NOMO-1 treated with dmso at 0.1 percent for 144 hours (cell line): ENCODE data around the gene KSR1.

Source experiments
- DNase-seq: peaks from one replicate; lab custom pipeline; 2025; ENCODE audit not compliant: unreplicated experiment; lab: John Stamatoyannopoulos, UW

KSR1 gene

DNA sequence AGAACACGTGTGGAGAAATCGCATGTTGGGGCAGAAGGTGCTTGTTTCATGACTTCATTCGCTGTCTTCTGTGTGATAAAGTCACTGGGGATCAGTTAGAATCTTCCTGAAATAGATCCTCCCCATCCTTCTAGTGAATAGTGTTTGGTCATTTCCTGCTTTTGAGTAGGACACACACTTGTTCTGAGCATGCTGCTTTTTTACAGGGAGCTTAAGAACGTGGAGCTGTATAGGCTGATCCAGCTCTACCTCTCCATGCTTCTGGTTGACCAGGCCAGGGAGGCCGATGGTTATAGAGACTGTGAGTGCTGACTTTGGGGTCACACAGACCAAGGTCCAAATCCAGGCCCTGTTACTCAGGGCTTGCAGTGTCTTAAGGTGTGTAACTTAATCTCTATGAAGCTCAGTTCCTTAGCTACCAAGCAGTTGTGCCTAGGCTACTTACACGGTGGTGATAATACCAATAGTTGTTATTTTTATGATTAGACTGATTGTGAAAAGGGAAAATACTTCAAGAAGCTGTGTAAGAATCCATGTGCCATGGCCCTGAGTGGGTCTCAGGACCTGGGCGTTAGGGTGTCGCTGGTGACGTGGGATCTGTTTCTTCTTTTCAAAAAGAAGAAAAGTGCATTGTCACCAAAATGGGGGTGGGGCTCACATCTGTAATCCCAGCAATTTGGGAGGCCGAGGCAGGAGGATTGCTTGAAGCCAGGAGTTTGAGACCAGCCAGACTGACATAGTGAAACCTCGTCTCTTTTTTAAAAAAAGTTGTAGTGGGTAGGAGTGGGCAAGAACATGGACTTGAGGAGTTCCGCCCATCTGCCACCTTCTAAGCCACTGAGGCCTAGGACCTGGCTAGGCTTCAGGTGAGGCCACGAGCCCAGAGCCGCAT is 110.7 kb downstream of the KSR1 start:
- no peak for DNase-seq

- no peak for DNase-seq
Observed at GRCh38 chr17:27567563-27567859, 111.3 kb downstream of the KSR1 start.

GRCh38 chr17:27568216-27568615 is 112.0 kb downstream of the KSR1 start:
- DNase-seq, result no peak

DNA sequence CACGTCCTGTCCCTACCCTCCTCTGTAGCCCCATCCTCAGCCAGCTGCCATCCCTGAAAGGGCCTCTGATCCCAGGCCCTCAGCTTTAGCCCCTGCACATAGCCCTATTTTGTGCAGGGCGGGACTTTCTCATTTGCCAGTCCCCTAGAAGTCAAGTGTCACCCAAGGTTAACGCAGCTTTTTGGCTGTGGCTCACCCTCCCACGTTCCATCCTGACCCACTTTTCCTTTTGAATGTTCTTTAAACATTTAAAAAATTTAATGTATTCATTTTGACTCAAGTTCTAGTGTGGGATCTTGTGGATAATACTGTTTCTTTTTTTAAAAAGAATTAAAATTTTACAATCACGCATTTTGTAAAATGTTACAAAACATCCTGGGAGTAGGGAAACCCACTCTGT is 112.6 kb downstream of the KSR1 start:
- no peak for DNase-seq

GRCh38 chr17:27569257-27569722 is 113.0 kb downstream of the KSR1 start:
- DNase-seq, result no peak

DNA sequence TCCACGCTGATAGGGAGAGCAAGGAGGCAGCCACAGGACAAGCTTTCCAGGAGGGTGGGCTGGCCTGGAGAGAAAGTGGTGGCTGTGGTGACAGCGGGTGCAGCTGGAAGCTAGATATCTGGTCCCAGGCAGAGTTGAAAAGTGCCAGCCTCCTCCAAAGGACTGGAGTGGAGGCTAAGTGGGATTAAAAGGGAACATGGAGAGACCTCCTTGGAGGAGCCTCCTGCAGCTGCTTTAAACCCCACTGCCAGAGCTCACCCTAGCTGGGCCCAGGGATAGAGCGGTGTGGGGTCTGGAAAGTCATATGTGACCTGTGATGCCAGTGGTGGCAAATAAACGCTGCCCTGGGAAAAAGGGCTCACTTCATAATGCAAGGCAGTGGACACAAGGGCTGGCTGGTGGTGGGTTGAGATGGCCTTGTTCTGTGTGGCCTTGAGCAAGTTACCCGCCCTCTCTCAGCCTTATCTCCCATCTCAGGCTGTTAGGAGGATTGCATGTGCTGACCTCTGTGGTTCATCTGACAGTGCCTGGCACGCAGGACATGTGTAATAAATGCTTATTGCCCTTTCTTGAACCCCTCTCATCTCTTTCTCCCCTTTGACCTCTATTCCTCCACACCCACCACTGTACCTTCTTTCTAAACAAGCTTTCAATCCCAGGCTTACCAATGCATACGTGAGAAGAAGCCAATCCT is 113.8 kb downstream of the KSR1 start:
- DNase-seq, result no peak

- no peak for DNase-seq
Observed at GRCh38 chr17:27570578-27570914, 114.3 kb downstream of the KSR1 start.

DNA sequence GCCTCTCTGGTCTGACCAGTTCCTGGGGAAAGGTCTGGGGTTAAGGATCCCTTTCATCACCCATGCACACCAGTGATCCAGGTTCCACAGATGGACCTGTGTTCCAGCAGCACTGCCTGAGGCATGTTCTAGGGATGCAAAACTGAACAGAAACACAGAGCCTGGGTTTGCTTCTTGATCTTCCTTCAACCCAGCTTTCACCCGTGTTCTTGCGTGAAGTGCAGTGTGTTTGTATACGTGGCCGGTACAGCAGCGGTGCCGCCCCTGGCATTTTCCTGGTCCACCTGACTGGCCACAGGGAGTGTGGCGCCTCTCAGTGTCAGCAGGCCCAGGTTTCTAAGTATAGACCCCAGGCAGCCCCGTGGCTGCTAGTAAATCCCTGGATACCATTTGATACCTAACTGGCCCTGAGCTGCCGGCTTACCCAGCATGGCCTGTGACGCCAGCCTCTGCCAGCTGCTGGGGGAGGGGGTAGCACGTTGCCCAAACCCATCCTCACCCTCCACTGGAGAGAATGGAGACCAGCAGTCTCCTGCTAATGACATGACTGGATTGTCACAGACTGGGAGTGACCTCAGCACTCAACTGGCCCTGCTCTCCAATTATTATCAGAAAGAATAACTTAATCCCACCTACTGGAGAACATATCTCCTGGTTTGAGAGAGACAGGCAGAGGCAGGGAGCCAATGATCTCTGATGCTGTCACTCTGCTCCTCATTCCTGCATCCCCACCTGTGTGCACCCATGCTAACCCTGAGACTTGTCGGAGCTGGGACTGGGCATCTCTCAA is 115.5 kb downstream of the KSR1 start:
- no peak for DNase-seq

DNA sequence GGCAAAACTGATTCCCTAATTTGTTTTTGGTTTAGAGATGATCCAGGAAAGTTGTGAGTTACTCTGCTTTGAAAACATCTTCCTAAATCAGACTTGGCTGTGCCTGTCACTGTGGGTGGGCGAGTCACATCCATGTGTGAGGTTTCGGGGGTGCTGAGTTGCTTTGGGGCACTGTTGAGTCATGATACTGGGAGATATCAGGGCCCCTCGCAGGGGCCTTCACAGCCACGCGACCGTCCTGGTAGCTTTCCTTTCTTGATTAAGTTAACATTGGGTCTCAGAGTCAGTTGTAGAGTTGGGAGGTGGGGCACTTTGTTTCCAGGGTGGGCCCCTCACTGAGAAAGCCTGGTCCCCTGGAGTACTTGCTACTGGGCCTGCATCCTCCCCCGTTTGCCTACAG is 116.4 kb downstream of the KSR1 start:
- DNase-seq, result no peak

DNA sequence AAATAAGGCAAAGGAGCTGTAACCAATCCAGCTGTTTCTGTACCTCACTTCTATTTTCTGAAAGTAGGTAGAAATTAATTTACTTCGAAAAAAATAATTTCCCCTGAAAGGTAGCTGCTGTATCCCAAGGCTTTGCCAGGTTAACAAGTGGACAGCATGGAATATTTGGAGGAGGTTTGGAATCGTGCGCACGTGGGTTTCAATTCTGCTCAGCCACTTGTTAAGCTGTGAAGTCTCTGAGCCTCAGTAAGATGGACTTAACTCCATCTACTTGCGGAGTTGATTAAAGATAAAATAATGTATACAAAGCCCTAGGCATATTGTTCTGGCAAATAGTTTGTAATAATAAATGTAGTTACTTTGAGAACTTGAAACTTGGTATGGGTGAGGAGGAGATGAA is 117.3 kb downstream of the KSR1 start:
- DNase-seq, result no peak

GRCh38 chr17:27573971-27574525 is 117.8 kb downstream of the KSR1 start:
- DNase-seq, result no peak

DNA sequence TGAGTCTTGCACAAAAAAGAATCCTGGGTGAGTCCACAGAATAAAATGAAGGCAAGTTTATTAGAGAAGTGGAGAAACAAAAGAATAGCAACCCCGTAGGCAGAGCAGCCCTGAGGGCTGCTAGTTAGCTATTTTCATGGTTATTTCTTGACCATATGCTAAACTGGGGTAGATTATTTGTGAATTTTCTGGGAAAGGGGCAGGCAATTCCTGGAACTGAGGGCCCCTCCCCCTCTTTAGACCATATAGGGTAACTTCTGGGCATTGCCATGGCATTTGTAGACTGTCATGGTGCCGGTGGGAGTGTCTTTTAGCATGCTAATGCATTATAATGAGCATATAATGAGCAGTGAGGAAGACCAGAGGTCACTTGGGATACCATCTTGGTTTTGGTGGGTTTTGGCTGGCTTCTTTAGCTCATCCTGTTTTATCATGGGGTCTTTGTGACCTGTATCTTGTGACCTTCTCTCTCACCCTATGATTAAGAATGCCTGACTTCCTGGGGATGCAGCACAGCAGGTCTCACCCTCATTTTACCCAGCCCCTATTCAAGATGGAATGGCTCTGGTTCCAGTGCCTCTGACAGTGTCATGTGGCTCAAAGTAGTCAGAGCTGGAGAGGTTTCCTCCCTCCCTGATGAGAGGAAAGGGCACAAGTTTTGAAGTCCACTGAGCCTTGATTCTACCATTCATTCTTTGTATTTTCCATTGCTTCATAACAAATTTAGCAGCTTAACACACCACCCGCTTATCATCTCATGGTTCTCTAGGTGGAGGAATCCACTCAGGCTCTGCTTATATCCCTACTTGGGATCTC is 119.1 kb downstream of the KSR1 start:
- no peak for DNase-seq

DNA sequence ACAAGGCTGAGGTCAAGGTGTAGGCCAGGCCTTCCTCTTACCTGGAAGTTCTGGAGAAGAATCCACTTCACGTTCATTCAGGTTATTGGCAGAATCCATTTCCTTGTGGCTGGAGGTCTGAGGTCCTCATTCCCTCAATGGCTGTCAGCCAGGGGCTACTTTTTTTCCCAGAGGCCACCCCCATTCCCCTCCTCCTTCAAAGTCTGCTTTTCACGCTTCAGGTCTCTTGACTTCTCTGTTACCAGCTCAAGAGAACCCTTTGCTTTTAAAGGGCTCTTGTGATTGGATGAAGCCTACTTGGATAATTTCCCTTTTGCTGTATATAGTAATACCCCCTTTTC is 119.6 kb downstream of the KSR1 start:
- DNase-seq, result no peak

- DNase-seq, result no peak
Observed at GRCh38 chr17:27576477-27577083, 120.3 kb downstream of the KSR1 start.

GRCh38 chr17:27577121-27577761 is 121.0 kb downstream of the KSR1 start:
- no peak for DNase-seq

GRCh38 chr17:27577884-27578717 is 121.9 kb downstream of the KSR1 start:
- DNase-seq, result no peak

DNA sequence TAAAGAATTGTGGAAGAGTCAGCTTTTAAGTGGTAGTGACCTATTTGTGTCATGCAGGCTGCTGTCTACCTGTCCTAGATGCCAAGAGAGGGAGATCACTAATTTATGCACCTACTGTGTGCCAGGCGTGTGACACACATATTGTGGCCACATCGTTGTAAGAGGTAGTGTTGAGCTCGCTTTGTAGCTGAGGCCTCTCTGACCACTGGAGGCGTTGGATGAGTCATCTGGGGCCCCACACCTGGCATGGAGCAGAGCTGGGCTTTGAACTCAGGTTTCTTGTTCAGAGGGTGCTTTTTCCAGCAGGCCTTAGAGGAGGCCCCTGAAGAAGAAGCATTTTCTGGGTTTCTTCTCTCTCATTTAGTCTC is 122.5 kb downstream of the KSR1 start:
- no peak for DNase-seq

DNA sequence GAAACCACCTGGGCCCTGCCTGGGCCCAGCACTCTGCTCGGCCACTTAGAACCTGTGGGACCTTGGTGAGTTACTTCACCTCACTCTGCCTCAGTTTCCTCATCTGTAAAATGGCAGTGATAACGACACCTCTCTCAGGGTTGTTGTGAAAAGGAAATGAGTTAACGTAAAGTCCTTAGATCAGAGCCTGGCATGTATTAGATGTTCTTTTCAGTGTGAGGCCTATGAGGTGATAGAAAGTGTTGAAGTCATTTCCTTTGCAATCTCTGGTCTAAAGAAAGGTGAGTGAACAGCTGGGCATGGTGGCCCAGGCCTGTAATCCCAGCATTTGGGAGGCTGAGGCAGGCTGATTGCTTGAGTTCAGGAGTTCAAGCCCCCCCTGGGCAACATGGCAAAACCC is 123.1 kb downstream of the KSR1 start:
- no peak for DNase-seq

DNA sequence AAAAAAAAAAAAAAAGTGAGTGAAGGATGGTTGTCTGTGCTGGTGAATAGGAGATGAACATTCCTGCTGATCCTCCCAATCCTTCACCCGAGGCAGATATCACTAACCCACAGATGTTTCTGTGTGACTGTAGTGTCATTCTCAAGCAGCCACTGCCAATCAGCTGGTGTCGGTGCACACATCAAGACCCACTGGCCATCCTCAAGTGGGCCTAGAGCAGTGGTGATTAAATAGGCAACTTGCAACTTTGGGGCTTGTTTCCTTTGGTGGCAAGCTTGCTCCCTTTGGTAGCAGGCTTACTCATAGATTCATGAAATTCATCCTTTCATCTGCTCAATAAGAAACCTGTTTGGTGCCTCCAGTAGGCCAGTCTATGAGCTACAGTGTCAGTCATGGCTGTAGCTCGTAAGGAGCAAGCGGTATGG is 123.7 kb downstream of the KSR1 start:
- no peak for DNase-seq
